ENCODE results near the gene KRT80. TPM values are rescaled to one million over a fixed set of nuclear protein-coding genes. Genes with fewer than 3 reads are reported as not detected.
"Not testable (repeated sequence)": the region's sequence is repeated elsewhere in the genome, so short reads cannot be mapped to it uniquely, and the experiment has no call there.

The KRT80 gene
- total RNA-seq: 15.5 TPM

DNA sequence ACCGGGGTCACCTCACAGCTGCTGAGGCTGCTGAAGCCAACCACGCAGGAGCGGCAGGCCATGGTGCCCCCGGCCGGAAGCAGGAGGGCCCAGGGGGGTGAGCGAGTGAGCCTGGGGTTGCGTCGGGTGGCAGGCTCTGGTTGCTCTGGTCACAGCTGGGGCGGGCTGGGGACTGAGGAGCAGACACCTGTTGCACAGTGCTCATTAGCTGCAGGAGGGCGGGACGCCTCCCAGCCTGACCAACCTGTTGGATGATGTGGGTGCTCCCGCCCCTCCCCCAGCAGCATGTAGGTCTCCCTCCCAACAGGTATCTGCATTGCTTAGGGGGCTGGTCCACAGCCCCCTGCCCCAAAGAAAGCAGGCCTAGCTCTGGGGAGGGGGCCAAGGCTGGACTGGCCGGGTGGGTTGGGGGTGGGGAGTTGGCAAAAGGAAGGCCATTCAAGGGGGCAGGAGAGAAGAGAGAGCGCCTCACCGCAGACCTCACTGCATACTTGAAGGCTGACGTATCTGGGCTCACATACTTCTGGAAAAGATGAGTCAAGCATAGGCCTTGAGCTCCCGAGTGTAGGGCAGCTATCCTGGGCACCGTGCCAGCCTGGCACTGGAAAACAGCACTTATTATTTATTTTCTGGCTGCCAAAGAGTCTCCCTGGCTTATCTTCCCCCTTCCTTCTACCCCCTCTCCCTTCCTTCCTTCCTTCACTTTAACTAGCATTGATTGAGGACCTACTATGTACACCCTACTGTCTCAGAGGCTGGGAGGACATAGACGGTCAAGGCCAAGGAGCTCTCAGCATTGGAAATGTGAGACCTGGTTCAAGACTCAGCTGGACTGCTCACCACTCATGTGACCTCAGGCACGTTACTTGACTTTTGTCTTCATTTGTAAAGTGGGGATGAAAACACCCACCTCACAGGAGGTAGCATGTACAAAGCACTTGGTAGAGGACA lies at the start of gene KRT80:
Gene KRT80, minus strand, starts transcription at position 174 of the 951 bp plus-strand sequence. Its CDS starts 112 bp downstream, at position 62.
- DNase-seq (ENCODE audit: low spot score): peak; percentile 95

DNA sequence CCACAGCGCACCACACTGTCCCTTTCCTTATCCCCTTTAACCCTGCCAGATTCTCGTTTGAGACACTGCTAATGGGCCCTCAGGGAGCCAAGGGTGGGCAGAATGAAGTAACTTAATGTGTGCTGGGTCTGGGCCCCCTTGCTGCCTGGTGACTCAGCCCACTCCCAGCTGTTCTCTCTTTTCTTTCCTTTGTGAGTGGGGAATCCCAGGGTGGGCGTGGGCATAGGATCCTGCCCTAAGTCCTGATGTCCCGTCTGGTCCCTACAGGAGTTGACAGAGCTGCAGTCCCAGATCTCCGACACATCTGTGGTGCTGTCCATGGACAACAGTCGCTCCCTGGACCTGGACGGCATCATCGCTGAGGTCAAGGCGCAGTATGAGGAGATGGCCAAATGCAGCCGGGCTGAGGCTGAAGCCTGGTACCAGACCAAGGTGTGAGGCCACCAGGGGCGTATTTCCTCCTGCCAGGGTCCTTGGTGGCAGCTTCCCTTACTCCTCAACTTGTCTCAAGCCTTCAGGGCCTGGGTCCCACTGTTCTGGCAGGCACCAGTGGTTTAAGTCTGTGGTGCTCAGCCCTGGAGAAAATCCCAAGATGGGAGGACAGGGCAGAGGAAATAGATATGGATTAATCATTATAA lies 49.5 kb upstream of the KRT80 start:
- no peak for DNase-seq (ENCODE audit: low spot score)

DNA sequence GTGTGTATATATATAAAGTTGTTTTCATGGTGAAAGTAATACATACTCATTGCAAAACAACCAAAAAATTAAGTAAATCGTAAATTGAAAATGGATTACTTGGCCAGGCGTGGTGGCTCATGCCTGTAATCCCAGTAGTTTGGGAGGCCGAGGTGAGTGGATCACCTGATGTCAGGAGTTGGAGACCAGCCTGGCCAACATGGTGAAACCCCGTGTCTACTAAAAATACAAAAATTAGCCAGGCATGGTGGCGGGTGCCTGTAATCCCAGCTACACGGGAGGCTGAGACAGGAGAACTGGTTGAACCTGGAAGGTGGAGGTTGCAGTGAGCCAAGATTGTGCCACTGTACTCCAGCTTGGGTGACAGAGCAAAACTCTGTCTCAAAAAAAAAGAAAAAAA lies 48.4 kb upstream of the KRT80 start:
- DNase-seq (ENCODE audit: low spot score): not testable (repeated sequence)

DNA sequence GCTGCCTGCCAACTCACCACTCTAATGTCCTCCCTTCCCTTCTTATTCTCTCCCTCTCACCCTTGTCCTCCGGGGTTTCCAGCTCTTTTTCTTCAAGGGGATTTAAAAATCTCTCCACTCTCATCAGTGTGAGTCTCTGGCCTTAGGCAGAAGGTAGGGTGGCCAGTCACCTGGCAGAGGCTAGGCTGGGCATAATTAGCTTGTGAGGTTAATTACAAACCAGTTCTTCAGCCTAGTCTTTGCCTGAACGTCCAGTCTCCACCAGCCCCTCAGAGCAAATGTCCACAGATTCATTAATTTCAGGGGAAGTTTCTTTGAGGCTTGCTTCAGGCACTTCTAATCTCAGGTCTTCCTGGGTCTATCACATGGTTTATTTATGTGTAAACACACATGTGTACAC lies 48.0 kb upstream of the KRT80 start:
- DNase-seq (ENCODE audit: low spot score): no peak

DNA sequence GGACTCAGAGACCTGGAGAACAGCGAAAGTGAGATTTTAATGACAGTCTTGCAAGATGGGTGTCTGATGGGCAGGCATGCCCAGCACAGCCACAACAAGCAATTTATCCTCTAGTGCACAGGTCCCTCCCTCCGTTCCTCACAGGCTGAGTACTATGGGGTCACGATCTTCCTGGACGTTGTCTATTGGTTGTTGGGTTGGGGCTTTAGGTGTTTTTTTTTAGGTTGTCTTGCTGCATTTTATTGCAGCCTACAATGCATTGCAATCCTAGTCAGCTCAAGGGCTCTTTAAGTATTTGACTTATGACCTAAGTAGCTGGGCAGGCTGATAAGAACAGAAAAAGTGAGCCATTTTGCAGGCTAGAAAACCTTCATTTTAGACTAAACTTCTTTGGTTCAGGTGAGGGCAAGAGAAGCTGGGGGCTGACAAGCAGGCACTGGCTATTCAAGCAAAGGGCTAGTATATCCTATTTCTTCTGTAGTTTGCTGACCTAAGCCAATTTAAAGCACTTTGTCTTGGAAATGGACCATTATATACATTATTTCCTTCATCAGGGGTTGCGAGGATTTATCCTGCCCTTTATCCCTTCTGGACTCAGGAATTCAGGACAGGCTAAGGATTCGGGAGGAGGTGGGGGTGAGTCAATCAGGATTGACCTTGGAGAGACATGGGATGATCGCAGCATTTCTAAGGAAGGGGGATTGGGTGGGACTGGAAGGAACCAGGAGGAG lies 47.3 kb upstream of the KRT80 start:
- no peak for DNase-seq (ENCODE audit: low spot score)

DNA sequence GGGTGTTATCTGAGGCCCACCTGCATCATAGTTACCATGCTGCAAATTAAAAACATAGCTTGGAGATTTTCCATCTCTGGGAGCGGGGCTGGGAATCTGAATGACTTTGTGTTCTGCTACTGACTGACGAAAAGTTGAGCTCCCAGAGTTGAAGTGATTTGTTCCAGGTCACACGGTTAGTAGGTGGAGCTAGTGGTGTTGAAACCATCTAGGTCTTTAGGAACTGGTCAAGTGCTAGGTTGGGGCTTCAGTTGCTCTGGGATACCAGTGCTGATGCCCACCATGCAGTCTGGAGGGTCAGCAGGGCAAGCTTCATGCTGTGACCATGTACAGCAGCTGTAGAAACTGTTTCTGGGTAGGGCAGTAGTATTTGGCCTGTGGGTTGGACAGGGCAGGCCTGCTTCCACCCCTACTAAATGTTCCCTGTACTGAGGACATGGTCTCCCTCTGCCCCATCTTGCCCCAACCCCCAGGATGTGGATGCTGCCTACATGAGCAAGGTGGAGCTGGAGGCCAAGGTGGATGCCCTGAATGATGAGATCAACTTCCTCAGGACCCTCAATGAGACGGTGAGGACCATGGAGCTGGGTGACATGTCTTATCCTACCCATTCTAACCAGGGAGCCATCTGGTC lies 46.5 kb upstream of the KRT80 start:
- no peak for DNase-seq (ENCODE audit: low spot score)

DNA sequence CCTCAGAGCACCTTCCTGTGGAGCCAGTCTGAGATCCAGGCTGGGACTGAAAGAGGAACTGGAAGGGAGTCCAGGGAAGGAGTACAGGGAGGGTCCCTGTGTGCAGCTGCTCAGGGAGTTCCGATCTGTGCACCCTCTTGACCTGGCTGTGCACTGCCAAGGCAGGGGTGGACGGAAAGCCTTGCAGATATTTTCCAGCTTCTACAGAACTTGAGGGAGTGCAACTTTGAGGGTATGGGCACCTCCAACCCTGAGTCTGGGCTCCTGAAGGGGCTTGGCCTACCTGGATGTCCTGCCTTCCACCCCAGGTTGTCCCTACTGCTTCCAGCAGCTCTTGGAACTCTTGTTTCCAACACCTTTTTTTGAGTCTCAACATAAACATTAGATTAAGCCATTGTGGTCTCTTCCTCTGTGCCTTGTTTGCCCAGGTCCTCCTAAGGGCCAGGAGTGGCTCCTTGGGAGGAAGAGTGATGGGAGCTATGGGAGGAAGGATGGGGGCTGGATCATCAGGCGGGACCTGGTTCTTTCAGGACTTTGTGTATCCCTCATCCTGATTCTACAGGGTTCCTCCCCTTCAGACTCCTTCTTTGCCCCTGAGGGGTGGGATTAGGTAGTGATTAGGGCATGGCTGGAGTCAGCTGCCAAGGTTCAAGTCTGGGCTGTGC lies 44.7 kb upstream of the KRT80 start:
- no peak for DNase-seq (ENCODE audit: low spot score)

DNA sequence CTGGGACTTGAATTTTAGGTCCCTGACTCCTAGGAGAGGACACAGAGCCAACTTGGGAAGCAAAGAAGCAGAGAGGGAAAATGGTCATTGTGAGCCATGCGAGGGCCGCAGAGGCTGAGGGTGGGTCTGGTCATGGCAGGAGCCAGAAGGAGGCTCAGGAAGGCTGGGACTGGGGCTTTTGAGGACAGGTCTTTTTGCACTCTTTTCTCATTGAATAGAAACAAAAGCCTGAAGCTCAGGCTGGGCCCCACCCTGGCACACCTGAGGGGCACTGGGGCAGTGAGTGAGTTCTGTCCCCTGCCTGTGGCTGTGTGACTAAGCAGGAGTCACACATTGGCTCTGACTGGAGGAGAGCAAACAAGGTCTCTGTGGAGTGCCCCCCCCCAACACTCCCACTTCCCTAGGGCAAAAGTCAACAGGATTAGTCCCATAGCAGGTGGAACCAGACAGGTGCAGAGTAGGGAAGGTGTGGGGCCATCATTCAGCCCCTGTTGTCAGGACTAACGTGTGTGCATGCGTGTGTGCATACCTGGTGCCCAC lies 44.1 kb upstream of the KRT80 start:
- DNase-seq (ENCODE audit: low spot score): no peak

DNA sequence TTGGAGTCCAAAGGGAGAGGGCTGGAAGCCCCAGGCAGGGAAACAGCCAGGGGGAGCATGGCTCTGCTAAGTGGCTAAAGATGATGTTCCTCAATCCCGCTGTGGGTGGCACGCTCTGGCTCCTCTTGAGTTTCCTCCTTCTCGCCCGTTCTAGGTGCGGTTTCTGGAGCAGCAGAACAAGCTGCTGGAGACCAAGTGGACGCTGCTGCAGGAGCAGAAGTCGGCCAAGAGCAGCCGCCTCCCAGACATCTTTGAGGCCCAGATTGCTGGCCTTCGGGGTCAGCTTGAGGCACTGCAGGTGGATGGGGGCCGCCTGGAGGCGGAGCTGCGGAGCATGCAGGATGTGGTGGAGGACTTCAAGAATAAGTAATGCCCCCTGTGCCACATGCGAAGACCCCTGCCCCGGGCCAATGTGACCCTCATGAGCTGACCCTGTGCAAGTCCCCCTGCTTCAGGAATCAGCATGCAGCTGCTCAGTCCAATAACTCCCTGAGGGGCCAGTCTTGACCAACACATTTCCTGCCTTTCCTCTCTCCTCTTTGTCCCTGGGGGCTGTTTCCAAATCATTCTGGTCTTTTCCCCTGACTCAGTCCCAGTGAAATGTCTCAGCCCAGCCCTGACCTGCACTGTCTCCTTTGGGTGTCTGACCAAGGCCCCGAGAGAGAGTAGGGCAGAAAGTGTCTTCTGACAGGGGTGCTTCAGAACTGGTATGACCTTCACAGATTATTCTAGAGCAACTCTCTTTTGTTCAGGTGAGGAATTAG lies 43.4 kb upstream of the KRT80 start:
- DNase-seq (ENCODE audit: low spot score): no peak

DNA sequence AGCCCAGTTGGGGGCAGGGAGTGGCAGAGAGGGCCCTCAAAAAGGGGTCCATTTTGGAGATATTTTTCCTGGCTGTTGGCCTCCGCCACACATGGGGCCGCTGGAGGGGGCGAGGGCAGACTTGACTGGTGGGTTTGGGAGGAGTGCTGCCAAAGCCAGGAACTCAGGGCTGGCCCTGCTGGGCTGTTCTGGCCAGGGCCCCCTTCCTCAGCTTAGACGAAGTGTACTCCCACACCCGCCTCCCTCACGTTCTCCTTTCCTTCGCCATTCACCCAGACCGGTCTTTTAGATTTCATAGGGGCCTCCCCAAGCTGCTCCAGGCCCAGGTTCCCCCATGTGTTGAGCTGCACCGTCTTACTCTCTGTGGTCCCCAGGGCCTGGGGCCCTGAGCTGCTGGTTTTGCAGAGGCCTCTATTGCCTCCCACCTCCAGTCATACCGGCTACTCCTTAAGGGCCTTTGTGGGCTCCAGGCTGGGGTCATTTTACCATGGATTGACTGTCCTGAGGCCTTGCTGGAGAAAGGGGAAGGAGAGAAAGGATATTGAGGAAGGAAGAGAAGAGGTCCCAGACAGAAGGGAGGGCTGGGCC lies 42.5 kb upstream of the KRT80 start:
- DNase-seq (ENCODE audit: low spot score): no peak

DNA sequence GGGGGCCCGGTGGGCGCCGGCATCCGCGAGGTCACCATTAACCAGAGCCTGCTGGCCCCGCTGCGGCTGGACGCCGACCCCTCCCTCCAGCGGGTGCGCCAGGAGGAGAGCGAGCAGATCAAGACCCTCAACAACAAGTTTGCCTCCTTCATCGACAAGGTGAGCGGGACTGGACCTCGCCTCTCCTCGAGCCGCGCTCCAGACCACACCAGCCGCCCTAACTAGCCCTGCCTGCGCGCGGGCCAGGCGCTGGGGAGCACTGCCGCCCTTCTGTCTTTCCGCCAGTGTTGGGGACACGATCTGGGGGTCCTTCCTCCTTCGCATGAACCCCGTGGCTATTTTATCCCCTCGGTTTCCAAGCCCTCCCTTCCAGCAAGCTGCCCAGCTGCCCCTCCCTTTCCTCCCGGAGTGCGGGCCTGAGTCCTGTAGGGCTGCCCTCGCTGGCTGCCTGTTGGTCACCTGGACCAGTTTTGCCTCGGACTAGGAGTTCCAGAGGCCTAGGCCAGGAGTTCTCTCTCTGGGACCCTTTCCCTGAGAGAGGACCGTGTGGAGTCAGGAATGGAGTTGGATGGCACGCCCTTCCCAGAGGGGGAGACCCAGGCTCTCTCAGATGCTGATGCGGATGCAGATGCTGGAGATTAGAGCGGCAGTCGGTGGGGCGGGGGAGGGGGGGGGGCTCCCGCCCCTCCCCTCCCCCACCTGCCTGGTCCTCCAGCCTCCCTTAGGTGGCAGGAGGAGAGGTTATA lies 41.8 kb upstream of the KRT80 start:
- no peak for DNase-seq (ENCODE audit: low spot score)

DNA sequence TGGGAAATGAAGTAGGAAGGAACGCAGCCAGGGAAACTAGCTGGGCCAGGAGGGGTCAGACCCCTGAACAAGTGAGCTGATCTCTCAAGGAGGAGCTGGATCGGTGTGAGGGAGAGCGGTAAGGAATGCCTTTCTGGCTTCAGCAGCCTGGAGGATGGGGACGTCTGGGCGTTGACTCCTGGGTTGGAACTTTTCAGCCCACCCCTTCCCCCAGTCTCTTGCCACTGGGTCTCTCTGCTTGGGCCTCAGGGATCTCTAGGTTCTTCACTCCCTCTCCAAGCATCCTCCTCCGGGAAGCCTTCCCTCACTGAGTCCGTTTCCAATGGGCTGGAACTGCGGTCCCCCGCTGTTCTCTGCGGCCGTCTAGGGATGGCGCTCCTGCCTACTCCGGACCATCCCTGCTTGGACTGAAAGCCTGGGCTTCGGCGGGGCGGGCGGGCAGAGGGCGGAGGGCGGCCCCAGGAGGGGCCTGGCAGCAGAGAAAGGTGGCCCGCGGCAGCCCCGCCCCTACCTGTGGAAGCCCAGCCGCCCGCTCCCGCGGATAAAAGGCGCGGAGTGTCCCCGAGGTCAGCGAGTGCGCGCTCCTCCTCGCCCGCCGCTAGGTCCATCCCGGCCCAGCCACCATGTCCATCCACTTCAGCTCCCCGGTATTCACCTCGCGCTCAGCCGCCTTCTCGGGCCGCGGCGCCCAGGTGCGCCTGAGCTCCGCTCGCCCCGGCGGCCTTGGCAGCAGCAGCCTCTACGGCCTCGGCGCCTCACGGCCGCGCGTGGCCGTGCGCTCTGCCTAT lies 41.1 kb upstream of the KRT80 start, which contains the start of gene KRT7:
Gene KRT7, plus strand, starts transcription at position 570 of the 788 bp plus-strand sequence. Its CDS starts 54 bp downstream, at position 624.
- DNase-seq (ENCODE audit: low spot score): peak; percentile 69

DNA sequence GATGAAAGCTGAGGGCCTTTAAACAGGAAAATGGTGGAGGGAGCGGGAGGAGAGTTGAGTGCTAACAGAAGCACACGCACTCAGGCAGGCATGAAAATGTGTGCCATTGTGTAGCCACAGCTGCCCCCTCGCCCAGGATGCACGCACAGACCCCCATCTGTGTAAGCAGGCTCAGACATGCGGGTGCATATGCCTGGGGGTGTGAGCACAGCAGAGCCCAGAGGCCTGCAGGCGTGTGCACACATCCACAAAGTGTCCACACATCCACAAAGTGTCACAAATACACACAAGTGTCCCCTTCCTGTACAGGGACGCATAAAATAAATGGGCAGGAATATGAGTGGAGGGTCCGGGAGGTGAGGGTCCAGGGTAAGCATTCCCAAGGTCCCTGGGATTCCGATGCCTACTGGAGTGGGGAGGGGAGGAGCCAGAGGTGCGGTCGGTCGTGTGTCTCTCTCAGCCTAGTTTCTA lies 40.4 kb upstream of the KRT80 start:
- no peak for DNase-seq (ENCODE audit: low spot score)

DNA sequence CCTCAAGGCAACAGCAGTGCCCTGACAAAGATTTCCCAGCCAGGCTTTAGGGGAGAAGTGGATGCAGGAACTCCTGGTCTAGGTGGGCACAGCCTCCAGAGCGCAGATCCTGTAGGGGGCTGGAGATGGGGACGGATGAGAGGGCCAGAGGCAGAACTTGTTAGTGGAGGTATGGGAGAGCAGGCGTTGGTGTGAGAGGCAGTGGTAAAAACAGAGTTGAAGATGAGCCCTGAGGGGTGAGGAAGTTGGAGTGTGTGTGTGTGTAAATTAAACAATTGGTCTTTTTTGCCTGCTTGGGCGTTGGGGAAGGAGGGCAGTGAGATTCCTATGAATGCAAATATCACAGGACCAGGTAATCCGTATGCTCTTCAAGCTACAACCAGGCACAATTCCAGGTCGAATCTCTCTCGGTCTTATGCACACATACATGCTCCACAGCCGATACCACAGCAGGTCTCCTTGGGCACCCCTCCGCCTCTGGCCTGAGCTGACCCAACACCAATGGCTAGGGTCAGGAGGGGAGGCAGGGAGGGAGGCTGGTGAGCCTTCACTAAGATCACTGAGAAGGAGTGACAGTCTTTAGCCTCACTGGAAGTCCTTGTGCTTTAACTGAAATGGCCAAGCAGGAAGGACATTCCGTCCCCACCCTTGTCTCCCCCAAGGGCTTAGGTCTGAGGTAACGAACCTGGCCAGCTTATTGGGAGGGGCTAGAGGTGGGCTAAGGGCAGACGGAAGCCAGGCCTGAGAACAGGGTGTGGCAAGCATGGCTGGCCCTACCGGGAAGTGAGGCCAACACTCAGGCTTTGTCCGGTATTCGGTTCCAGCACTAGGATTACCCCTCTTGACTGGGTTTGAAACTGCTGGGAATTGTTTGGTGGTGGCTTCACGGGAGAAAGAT lies 39.7 kb upstream of the KRT80 start:
- no peak for DNase-seq (ENCODE audit: low spot score)

DNA sequence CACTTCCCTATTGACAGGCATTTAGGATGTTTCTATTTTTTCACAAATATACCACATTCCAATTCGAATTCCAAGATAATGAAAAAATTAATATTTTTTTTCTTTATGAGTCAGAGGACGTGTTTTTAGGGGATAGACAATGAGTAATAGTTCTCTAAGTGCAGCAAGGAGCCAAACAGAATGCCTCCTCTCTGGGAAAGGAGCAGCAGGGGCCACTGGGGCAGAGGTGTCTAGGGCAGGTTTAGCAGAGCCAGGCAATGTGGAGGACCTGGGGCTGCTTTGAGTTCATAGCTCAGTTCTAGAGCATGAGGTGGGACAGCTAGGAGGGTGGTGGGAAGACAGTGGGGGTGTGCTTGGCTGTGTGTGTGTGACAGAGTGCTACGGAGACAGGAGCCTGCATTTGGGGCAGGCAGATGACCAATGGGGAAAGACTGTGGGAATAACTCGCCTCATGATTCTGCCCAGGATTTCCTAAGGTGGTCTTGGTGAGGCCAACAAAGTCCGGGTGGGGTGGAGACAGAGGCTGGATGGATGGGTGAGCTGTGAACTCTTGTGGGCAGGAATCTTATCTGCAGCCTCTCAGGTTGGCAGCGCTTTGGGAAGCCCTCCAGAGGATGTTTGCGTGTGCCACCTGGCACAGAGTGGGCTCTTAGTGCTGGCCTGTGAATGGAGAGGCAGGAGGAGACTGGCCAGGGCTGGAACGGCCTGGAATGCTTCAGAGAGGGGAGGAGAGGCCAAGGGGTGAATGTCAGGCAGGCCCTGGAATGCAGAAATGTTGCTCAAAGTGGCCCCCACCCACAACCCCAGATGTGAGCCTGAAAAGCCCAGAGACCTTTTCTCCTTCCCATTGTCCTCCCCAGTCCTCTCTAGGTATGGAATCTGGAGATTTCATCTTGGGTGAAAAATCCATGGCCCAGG lies 38.8 kb upstream of the KRT80 start:
- DNase-seq (ENCODE audit: low spot score): no peak

DNA sequence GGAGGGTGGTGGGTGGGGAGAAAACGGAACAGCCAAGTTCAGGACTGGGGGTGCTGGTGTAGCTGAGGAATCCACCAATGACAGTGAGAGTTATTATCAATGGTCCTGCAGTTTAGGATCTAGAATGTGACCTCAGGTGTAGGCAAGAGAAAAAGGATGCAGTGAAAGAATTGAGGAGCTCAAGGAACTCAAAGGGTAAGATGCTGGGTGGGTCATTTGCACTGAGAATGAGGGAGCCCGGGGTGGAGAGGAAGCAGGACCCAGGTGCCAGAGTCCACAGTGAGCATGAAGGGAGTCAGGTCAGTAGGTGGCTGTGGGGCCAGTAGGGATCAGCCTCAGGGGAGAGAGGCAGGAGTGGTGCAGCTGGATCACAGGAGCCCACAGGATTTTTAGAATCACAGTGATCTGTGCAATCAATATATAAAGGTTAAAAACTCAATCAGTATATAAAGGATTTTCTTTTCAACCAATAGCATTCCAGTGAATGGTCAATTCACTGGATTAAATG lies 38.1 kb upstream of the KRT80 start:
- no peak for DNase-seq (ENCODE audit: low spot score)
